GM20000 (cell line): ENCODE results near the gene ZFAND3.

Experiments
- DNase-seq: peaks from one replicate; pipeline ENCODE4 v3.0.0; 2012; ENCODE audit warnings: low spot score
- CTCF ChIP-seq: IDR thresholded peaks from 2 replicates; pipeline ENCODE4 v1.5.1; 2012; ENCODE audit warnings: mild to moderate bottlenecking, control low read depth; ENCODE audit errors: extremely low read depth, missing control alignments

The ZFAND3 gene

GRCh38 chr6:38080889-38081288, 261.4 kb downstream of the ZFAND3 start:
- TF ChIP-seq CTCF = no peak
- DNase-seq = no peak

- no peak for DNase-seq
- TF ChIP-seq CTCF = no peak
Measured at GRCh38 chr6:38085031-38085430, 265.5 kb downstream of the ZFAND3 start.

- DNase-seq = no peak
- no peak for TF ChIP-seq CTCF
Measured at GRCh38 chr6:38086346-38086745, 266.8 kb downstream of the ZFAND3 start.

- DNase-seq = no peak
- no peak for TF ChIP-seq CTCF
Measured at GRCh38 chr6:38088010-38088409, 268.5 kb downstream of the ZFAND3 start.

- no peak for DNase-seq
- TF ChIP-seq CTCF = no peak
Measured at GRCh38 chr6:38088829-38089228, 269.3 kb downstream of the ZFAND3 start.

- no peak for TF ChIP-seq CTCF
- DNase-seq = no peak
Measured at GRCh38 chr6:38091613-38092012, 272.1 kb downstream of the ZFAND3 start.

- DNase-seq = no peak
Measured at GRCh38 chr6:38092465-38092864, 272.9 kb downstream of the ZFAND3 start.

More at GRCh38 chr6:38092465-38092864, 272.9 kb downstream of the ZFAND3 start:
- no peak for TF ChIP-seq CTCF
